ENCODE measurements around the gene FLACC1.

Gene FLACC1

DNA sequence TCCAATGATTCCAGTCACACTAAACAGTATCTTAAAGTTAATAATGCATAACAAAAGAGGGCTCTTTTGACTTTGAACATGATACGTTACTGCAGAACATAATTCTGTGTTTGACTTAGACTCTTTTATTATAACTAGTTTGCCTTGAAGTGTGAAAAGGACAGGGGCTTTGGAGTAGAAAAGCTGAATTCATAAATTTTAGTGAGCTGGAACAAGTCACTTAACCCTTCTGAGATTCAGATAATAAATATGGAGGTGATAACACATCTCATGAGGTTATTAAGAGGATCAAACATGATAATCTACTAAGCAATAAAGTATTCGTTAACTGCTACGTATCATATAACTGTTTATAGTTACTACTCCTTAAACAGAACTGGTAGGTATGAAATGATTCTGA lies 44.7 kb upstream of the FLACC1 start:
- TF ChIP-seq, protein P1, sequence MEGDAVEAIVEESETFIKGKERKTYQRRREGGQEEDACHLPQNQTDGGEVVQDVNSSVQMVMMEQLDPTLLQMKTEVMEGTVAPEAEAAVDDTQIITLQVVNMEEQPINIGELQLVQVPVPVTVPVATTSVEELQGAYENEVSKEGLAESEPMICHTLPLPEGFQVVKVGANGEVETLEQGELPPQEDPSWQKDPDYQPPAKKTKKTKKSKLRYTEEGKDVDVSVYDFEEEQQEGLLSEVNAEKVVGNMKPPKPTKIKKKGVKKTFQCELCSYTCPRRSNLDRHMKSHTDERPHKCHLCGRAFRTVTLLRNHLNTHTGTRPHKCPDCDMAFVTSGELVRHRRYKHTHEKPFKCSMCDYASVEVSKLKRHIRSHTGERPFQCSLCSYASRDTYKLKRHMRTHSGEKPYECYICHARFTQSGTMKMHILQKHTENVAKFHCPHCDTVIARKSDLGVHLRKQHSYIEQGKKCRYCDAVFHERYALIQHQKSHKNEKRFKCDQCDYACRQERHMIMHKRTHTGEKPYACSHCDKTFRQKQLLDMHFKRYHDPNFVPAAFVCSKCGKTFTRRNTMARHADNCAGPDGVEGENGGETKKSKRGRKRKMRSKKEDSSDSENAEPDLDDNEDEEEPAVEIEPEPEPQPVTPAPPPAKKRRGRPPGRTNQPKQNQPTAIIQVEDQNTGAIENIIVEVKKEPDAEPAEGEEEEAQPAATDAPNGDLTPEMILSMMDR (IDR thresholded peaks at IDR 0.05; ENCODE audit: low read depth, low read length), result no peak
- H3K4me3 ChIP-seq (ENCODE audit: low read depth, low read length), result no peak overlapping the region
- no peaks in the 10 kb centered on the region for H3K9me3 ChIP-seq (ENCODE audit: severe bottlenecking)
- no peaks in the 10 kb centered on the region for H3K27me3 ChIP-seq (ENCODE audit: insufficient read depth, low read depth, severe bottlenecking)
- H3K27ac ChIP-seq, result no peak overlapping the region
- H3K36me3 ChIP-seq, result peaks cover 40% of the 10 kb centered on the region
- DNase-seq, result no peak

DNA sequence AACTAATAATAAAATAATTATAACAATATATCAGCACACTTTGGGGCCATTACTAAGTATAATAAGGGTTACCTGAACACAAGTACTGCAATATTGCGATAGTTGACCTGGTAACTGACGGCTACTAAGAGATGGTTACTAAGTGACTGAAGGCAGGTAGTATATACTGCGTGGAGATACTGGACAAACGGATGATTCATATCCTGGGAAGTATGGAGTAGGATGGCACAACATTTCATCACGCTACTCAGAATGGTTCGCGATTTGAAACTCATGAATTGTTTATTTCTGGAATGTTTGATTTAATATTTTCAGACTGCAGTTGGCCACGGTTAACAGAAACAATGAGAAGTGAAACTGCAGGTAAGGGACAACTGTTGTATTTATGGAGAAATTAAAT lies 39.5 kb upstream of the FLACC1 start:
- Histone ChIP-seq H3K27me3 (ENCODE audit: insufficient read depth, low read depth, severe bottlenecking) (no peaks in the 10 kb centered on the region), H3K9me3 (ENCODE audit: severe bottlenecking) (no peaks in the 10 kb centered on the region), H3K36me3 (peaks cover 79% of the 10 kb centered on the region), H3K4me3 (ENCODE audit: low read depth, low read length) (no peak overlapping the region), H3K27ac (no peak overlapping the region)
- no peak for DNase-seq
- TF ChIP-seq, protein P1 (IDR thresholded peaks at IDR 0.05; ENCODE audit: low read depth, low read length), result no peak

DNA sequence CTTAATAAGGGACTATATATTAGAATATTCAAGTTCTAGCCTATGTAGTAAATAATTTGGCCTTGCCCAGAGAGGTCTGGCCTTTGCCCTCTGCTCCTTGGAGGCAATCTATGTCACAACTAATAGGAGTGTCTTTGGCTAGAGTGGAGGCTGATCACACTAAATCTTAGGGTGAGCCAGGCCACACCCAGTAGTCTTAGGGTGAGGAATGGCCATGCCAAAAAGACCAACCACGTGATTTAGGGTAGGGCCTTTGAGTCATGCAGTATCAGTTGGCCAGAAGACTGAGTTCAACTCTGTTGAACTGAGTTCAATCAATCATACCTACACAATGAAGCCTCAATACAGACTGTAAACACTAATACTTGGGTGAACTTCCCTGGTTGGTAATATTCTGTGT lies 26.0 kb upstream of the FLACC1 start:
- Histone ChIP-seq H3K27ac (no peak overlapping the region), H3K9me3 (ENCODE audit: severe bottlenecking) (no peaks in the 10 kb centered on the region), H3K36me3 (peaks cover 71% of the 10 kb centered on the region), H3K27me3 (ENCODE audit: insufficient read depth, low read depth, severe bottlenecking) (no peaks in the 10 kb centered on the region), H3K4me3 (ENCODE audit: low read depth, low read length) (no peak overlapping the region)
- DNase-seq, result no peak
- TF ChIP-seq, protein P1 (IDR thresholded peaks at IDR 0.05; ENCODE audit: low read depth, low read length), result no peak

DNA sequence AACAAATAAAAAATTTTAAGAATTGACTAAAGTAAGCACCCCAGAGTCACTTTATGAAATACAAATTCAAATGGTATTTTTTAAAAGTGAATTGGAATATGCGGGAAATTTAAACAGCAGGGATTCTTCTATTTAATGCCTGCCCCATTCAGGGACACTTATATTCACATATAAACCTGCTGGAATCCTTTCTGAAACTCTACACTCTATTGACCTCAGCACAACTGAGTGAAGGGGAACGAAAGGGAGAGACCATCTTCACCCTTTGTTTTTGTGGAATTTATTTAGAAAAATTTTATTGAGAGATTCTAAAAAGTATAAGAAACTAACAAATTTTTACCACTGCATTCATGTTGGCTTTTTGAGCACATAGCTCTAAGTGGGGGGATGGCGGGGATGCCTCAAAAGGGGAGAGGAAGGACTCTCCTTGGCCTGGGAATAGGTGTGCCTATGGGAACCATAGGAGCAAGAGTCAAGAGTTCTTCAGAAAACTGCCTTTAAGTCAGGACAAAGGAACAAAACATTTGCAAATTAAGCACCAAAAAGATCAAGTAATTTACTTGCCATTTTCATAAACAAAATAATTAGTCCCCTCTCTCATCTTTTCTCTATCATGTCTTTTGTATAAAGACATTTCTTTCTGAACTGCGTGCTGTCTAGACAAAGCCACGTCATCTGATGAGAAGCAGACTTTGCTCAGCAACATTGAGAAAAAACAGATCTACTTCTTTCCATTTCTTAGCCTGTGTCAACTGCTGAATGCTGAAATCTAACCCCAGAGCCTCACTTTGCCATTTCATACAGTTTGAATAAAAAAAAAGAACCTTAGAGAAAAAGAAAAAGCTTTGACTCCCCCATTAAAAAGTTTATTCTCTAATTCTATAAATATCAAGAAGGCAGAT lies 21.6 kb upstream of the FLACC1 start:
- Histone ChIP-seq H3K4me3 (ENCODE audit: low read depth, low read length) (no peak overlapping the region), H3K27ac (no peak overlapping the region), H3K27me3 (ENCODE audit: insufficient read depth, low read depth, severe bottlenecking) (no peaks in the 10 kb centered on the region), H3K36me3 (peaks cover 47% of the 10 kb centered on the region), H3K9me3 (ENCODE audit: severe bottlenecking) (no peaks in the 10 kb centered on the region)
- DNase-seq, result no peak
- TF ChIP-seq, protein P1 (IDR thresholded peaks at IDR 0.05; ENCODE audit: low read depth, low read length), result no peak

DNA sequence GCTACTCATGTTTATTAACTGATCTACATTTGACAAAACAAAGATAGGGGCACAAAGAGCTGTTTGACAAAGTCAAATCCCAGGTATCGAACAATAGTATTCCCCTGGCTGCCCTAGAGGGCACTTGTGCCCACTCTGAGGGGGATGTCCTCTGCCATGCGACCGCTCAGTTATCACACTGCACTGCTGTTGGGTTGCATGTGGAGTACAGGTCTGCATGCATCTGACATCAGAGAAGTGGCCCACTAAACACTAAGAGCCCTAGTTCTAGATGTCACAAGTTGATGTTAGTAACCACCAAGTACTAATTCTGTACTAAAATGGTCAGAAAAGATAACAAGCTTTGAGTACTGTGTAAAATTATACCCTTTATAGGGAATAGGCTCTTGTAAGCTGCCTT lies 20.1 kb upstream of the FLACC1 start:
- Histone ChIP-seq H3K27me3 (ENCODE audit: insufficient read depth, low read depth, severe bottlenecking) (no peaks in the 10 kb centered on the region), H3K36me3 (peaks cover 31% of the 10 kb centered on the region), H3K9me3 (ENCODE audit: severe bottlenecking) (no peaks in the 10 kb centered on the region), H3K4me3 (ENCODE audit: low read depth, low read length) (no peak overlapping the region), H3K27ac (no peak overlapping the region)
- no peak for DNase-seq
- TF ChIP-seq, protein P1 (IDR thresholded peaks at IDR 0.05; ENCODE audit: low read depth, low read length), result no peak

Data from WERI-Rb-1 (cell line).